Stimulated activated CD4-positive, alpha-beta T cell treated with anti-CD3 and anti-CD28 coated beads, Interleukin-4, amount 100 ng/mL, for 1 hour (primary cell): ENCODE results near the gene SNED1.
"Not testable (repeated sequence)": the region's sequence is repeated elsewhere in the genome, so short reads cannot be mapped to it uniquely, and the experiment has no call there.

Experiments used
- DNase-seq: peaks from one replicate; pipeline ENCODE4 v3.0.0-alpha.2; 2020

Gene SNED1

DNA sequence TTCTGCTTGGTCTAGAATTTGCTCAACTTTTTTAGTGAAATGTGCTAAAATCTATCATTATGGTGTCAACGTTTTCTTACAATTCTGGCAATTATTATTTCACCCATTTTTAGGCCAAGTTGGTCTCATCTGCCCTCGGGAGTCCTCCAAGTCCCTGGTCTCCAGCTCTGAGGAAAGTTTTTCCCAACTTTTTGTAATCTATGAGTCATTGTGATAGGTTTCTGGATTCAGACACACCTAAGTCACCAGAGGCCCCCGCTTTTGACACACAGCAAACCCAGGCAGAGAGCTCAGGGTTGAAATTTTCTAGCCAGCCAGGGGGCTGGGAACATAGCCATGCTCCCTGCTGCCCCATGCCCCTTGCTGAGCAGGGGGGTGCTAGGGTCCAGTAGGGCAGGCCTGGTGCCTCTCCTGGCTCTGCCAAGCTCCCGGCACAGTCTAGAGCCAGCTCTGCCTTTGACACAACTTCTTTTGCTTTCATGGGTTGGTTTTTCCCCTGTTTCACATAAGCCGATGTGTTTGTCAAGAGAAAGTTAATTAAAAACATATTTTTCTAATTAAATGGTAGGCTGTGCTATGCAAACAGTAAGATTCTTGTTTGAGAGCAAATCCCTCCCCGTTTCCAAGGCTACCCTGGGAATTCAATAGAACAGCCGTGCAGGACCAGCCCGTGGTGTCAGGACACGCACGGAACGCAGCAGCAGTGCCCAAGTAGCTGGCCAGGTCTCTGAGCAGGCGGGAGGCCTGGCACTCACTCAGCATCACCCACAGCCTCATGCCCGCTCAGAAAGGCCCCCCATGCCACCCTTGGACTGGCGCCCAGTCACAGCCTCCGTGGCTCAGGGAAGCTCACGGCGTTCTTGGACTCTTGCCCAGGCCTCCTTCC is 25.5 kb upstream of the SNED1 start:
- no peak for DNase-seq

- no peak for DNase-seq
Measured at GRCh38 chr2:240974771-240975572, 23.4 kb upstream of the SNED1 start.

GRCh38 chr2:240975903-240976302 is 22.5 kb upstream of the SNED1 start:
- not testable (repeated sequence) for DNase-seq

- DNase-seq, result no peak
Measured at GRCh38 chr2:240981280-240981679, 17.1 kb upstream of the SNED1 start.

DNA sequence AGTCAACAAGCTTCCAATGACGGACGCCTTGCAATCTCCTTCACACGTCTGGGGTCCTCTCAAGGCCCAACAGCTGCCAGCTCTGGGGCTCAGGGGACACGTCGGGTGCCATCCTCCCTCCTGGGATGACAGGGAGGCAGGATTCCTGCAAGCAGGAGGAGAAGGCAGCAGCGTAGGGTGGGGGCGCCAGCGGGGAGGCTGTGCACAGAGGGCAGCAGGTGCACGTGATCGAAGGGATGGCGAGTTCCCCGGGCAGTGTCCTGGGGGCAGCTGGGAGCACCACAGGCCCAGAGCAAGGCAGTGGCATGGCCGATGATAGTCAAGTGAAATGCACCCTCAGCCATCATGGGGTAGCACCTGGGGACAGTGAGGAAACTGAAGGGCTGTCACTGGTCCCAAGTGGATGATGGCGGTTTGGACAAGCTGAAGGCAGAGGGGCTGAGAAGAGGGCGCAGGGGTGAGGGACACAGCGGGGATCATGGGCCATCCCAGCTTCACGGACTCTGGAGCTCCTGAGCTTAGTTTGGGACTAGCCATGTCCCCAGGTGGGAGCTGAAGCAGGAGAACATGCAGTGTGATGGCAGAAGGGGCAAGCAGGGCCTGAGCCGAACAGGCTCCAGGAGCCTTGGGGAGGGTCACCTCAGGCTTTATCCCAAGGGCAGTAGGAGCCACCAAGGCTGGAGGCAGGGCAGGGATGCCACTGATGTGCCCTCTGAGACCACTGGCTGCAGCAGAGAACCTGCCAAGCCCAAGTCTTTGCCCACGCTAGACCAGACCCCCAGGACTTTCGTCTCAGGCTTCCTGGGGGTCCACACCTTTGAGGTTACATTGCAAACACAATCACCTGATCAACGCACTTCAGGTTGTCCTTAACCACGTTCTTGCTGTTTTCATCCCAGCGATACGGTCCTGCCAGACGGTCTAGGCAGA is 16.3 kb upstream of the SNED1 start:
- no peak for DNase-seq

DNA sequence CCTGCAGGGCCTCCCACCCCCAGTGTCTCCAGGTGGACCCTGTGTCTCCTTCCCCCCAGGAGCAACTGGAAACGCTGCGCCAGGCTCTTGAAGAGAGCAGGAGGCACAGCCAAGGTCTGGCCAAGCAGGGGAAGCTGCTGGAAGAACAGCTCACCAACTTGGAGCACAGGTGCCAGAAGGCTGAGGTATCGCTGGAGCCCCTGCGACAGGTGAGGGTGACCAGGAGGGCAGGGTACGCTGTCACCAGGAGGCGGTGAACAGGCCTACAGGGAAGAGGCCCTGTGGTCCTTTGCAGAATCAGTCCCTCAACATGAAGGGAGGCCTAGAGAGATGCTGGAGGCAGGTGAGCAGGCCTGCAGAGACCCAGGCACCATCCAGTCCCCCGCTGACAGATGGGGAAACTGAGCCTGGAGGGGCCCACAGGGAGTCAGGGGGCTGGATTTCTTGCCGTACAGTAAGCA is 15.6 kb upstream of the SNED1 start:
- DNase-seq, result no peak

DNA sequence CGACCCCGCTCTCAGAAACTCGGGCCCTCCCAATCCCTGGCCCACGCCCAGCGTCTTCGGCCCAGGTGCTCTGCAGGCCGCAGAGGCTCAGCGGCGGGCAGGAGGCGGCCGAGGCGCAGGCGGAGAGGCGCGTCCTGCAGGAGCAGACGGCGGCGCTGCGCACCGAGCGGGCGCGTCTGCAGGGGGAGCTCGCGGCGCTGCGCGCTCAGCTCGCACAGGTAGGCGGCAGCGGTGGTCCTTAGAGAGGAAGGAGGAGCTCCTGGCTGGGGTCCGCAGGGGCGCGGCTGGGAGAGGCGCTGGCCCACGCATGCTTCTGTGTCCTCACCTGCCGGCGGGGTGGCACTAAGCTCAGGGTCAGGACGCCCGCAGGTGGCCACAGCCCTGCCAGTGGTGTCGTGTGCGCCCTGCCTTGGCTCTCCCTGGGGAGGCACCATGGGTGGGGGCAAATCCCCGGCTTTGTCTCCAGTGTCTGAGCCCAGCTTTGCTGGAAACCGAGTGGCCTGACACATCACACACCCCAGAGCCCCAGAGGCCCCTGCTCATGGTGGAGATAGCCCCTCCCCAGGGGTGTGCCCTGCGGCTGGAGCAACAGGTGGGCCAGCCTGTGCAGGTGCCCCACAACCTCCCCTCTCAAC is 14.9 kb upstream of the SNED1 start:
- peak; percentile 24 for DNase-seq

DNA sequence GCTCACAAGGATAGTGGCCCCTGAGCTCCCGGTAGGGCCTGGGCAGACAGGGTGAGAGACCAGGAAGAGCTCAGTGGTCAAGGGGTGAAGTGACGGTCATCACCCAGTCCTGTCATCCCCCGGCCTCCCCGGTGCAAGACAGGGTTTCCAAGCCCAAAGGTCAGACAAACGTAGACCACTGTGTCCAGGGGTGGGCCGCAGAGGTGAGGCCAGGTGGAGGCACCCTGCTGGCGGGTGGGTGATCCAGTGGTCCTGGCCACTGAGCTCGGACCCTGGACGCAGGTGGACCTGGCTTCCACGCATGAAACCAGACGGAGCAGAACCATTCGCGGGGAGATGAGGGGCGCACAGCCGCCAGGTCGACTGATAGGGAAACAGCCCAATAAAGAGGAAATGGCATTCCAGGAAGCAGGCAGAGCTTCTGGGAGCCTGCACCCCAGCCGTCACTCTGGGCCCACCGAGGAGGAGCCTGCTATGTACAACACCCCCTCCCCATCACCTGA is 14.4 kb upstream of the SNED1 start:
- no peak for DNase-seq

- DNase-seq, result no peak
Measured at GRCh38 chr2:240985881-240986786, 12.3 kb upstream of the SNED1 start.

- no peak for DNase-seq
Measured at GRCh38 chr2:240986787-240987411, 11.5 kb upstream of the SNED1 start.

DNA sequence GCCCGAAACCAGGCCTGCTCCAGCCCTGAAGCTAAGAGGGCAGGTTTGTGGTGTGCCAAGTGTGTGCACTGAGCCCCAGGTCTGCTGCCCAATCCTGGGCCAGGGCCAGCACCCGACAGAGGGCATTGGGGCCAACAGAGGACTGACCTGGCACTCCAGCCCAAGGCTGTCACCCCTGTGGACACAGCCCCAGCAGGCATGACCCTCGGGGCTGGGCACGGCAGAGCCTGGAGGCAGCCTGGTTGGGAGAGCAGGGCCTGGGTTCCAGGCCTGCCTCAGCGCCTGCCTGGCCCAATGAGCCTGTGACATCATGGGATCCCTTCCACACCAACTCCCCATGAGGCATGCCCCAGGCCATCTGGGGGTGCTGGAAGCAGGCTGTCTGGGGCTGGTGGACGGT is 10.8 kb upstream of the SNED1 start:
- DNase-seq, result no peak

DNA sequence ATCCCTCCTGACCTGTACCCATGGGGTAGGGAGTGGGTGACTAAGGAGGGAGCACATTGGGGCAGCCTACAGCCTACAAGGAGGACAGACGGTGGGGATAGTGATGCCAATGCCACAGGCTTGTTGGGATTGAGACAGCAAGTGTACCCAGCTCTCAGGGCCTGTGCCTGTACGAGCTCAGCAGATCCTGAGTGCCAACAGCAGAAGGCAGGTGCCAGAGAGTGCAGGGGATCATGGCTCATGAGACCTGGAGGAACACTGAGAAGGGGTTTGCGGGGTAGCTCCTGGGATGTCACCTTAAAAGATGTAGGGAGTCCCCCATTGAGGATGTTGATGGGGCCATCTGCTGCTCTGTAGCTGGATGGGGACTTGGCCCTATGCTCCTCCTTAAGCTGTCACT is 10.3 kb upstream of the SNED1 start:
- DNase-seq, result no peak

DNA sequence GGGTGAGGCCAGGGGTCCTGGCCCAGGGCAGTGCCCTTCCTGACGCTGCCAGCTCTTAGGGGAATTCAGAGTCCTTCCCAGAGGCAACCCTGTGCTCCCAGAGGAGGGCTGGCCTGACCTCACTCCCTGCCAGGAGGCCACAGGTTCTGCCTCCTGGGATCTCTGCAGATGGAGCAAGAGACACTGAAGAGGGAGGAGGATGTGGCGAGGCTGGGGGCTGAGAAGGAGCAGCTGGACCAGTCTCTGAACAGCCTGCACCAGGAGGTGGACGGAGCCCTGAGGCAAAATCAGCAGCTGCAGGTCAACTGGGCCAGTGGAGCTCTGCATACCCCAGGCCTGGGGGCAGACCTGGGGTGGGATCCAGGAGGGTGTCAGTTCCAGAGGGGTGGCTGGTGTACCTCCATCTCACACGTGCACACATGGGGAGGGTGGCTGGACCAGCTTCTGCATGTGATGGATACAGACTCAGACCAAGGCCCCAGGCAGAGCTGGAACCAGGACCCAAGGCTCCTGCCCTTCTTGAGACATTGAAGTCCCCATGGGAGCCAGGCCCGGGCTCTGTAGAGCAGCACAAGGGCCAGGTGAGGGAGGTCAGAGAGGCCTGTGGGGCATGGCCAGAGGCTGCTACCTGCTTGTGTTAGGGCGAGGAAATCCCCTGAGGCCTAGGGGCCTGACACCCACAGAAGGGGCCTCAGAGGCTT is 9.7 kb upstream of the SNED1 start:
- no peak for DNase-seq

DNA sequence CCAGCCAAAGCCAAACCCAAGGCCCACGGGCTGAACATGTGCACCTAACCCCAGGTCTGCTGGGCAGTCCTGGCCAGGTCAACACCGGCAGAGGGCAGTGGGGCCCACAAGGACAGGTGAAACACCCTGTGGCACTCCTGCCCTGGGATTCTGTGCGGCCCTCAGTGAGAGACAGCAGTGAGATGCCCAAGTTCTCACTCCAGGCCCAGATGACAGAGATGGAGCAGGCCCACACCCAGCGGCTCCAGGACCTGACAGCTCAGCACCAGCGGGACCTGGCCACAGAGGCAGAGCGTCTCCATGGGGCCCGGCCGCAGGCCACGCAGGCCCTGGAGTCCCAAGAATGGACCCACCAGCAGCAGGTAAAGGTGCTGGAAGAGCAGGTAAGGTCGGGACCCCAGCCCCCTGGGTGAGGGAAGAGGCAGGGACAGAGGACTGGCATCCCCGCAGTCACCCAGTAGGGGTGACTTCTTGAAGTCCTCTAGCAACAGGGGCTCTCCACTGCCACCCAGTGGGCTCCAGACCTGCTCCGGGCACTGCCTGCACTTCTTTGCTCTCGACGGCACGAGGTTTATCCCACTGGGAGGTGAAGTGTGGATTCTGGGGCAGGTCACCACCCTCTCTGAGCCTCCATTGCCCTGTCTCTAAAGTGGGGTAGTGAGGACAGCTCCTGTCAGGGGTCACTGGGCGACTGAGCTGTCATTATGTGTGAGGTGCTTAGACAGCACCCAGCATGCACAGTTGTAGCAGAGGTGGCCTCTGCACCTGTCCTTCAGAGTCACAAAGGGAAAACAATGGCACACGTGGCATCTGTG is 8.8 kb upstream of the SNED1 start:
- DNase-seq, result no peak

DNA sequence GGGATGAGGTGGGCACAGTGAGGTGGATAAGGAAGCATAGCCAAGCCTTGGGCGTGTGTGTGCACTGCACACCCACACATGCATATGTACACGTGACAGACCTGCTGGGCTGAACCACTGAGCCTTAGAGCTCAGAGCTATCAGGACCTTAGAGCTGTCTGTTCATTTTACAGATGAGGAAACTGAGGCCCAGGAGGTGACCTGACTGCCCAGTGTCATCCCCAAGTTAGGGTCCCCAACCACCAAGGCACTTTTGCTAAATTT is 8.2 kb upstream of the SNED1 start:
- no peak for DNase-seq

DNA sequence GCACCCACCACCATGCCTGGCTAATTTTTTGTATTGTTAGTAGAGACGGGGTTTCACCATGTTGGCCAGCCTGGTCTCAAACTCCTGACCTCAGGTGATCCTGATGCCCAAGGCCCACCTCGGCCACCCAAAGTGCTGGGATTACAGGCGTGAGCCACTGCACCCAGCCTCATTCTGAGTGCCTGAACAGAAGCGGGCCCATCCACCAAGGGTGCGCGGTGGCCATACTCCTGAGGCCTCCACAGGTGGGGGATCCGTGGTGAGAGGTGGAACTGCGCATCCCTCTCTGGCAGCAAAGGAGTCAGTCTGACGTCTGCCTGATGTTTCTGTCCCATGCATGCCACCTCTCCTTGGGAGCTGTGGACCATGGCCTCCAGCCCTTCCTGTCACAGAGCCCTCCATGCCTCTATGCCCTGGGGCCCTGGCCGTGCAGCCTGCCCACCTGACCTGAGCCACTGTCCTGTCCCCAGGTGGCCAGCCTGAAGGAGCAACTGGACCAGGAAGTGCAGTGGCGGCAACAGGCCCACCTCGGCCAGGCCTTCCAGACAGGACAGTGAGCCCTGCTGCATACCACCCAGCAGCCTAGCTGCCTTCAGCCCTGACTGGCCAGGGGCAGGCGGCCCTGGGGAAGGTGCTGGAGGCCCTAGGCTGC is 7.6 kb upstream of the SNED1 start:
- DNase-seq, result no peak

GRCh38 chr2:240991378-240992263 is 6.8 kb upstream of the SNED1 start:
- DNase-seq, result no peak
